ENCODE data around the gene RAB3C.

DNA sequence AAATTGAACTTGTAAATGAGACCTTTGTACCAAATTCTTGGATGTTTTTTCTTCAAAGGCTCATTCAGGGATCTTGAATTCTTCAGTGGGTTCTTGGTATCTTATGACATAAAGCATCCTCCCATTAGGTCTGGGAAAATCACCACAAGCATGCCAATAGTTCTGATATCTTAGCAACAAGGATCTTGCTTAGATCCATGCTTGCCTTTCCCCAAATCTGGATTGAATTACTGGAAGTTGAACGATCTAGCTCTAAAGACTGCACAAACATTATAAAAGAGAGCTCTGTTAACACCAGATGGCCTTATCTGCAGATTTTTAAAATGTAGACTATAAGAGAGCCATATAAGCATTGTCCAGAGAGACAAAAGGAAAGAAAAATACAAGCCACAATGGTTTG is 266.3 kb downstream of the RAB3C start:
- TF ChIP-seq EZH2 (IDR thresholded peaks at IDR 0.05), result no peak
- TF ChIP-seq, protein P1, sequence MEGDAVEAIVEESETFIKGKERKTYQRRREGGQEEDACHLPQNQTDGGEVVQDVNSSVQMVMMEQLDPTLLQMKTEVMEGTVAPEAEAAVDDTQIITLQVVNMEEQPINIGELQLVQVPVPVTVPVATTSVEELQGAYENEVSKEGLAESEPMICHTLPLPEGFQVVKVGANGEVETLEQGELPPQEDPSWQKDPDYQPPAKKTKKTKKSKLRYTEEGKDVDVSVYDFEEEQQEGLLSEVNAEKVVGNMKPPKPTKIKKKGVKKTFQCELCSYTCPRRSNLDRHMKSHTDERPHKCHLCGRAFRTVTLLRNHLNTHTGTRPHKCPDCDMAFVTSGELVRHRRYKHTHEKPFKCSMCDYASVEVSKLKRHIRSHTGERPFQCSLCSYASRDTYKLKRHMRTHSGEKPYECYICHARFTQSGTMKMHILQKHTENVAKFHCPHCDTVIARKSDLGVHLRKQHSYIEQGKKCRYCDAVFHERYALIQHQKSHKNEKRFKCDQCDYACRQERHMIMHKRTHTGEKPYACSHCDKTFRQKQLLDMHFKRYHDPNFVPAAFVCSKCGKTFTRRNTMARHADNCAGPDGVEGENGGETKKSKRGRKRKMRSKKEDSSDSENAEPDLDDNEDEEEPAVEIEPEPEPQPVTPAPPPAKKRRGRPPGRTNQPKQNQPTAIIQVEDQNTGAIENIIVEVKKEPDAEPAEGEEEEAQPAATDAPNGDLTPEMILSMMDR (IDR thresholded peaks at IDR 0.05), result no peak

Data from neural progenitor cell (in vitro differentiated cells).